GM21381 (cell line): ENCODE data around the gene TOMM6.

Source experiments
- ATAC-seq: cut with Tn5 transposase; IDR thresholded peaks from one replicate; pipeline ENCODE4 v1.9.1; 2021; ENCODE audit warnings: mild to moderate bottlenecking, moderate library complexity; ENCODE audit not compliant: unreplicated experiment

The TOMM6 gene

GRCh38 chr6:41818271-41819054 lies 31.0 kb downstream of the TOMM6 start:
- no peak for ATAC-seq

GRCh38 chr6:41821266-41821665 lies 33.8 kb downstream of the TOMM6 start:
- no peak for ATAC-seq

DNA sequence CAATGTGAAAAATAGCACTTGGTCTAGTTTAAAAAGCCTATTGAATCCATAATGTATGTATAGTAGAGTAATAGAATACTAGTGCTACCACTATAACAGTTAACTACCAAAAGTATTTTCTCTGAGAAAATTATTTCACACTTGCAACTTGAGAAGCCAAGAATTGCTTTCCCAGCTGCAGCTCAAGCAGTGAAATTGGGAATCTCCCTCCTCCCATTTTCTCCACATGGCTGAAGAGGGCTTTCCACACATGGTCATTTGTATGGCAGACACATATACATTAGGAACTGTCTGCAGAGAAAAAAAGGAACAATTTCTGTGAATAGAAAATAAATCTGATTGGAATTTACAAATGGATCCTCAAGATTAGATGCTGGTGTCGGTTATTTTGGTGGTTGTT lies 34.5 kb downstream of the TOMM6 start:
- no peak for ATAC-seq

DNA sequence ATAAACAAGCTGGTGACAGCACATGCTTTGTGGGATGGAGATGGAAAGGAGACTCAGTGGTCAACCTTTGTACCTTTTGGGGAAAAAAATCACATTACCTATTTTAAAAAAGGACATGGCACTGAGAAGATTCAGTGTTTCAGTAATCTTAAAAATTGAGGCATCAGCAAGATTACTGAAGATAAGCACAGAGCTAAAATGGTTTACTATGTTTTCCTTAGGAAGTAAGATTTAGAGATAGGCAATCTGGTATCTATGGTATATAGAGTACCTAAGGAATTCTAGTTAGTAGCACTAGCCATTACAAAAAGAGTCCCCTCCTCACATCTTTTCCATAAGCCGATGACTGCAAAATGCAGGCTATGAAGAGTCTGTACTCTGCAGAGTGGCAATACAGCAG lies 35.7 kb downstream of the TOMM6 start:
- no peak for ATAC-seq

GRCh38 chr6:41824571-41825569 lies 37.4 kb downstream of the TOMM6 start:
- no peak for ATAC-seq

- ATAC-seq = no peak
Measured at GRCh38 chr6:41826343-41827022, 39.0 kb downstream of the TOMM6 start.

DNA sequence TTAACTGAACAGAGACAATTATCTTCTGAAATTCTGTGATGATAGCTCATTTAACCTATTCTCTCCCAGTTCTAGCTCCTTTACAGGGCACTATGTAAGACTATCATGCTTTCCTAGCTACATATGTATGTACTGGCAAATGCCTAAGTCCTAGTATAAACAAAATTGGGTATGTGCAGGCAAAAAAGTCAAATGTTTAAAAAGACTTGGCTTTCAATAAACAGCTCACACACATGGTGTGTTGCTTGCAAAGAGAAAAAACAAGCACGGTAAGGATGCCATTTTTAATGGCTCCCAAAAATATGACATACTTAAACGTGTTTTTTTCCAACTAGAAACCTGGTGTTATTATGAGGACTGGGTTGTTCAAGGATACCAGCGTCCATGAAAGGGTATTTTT lies 44.8 kb downstream of the TOMM6 start:
- ATAC-seq = no peak

DNA sequence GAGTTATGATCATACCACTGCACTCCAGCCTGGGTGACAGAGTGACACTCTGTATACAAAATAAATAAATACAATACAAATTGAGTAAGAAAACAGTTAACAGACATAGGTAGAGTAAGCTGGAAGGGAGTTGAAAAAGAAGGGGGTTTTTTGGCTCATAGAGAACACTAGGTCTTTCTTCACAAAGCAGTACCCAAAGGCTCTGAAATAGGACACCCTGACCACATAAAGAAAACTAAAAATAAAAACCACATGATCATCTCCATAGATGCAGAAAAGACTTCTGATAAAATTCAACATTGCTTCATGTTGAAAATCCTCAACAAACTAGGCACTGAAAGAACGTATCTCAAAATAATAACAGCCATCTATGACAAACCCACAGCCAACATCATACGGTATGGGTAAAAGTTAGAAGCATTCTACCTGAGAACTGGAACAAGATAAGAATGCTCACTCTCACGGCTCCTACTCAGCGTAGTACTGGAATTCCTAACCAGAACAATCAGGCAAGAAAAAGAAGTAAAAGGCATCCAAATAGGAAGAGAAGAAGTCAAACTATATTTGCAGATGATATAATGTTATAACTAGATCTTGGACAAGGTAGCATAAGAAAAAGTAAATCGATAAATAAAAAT lies 48.6 kb downstream of the TOMM6 start:
- no peak for ATAC-seq

DNA sequence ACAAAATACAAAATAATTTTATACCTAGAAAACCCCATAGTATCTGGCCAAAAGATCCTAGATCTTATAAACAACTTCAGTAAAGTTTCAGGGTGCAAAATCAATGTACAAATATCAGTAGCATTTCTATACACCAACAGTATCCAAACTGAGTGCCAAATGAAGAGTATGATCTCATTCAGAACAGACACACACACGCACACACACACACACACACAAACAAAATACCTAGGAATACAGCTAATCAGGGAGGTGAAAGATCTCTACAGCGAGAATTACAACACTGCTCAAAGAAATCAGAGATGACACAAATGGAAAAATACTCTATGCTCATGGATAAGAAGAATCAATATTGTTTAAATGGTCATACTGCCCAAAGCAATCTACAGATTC lies 49.2 kb downstream of the TOMM6 start:
- ATAC-seq = no peak
